Psoas muscle (tissue), 8 donors: ENCODE results near the gene TRIM44. TPM values are rescaled to one million over a fixed set of nuclear protein-coding genes. Genes with fewer than 3 reads are reported as not detected.
"Not testable (repeated sequence)": the region's sequence is repeated elsewhere in the genome, so short reads cannot be mapped to it uniquely, and the experiment has no call there.

Experiments
- ATAC-seq, 4 donors: fragments of 200-7000 bp; cut with Tn5 transposase; one replicate each; pipeline ENCODE4 v1.9.1; 2020; ENCODE audit warnings: moderate library complexity in 3 of 4, mild to moderate bottlenecking in 2 of 4
- DNase-seq, 2 donors: peaks; one replicate each; pipeline ENCODE4 v3.0.0-alpha.2; 2020
- H3K27ac ChIP-seq: fragments of 200-600 bp; one replicate; pipeline ENCODE4 v1.8.0; 2022
- H3K27me3 ChIP-seq, 3 donors: fragments of 200-600 bp in 1 of 3; one replicate each; pipeline versions ENCODE4 v1.6.1 to v1.8.0; 2013 to 2022; ENCODE audit warnings: low read length in 2 of 3, mild to moderate bottlenecking in 2 of 3, moderate library complexity in 1 of 3; ENCODE audit not compliant: insufficient read depth in 3 of 3
- H3K36me3 ChIP-seq, 2 donors: fragments of 200-600 bp in 1 of 2; one replicate each; pipeline versions ENCODE4 v1.6.1 to v1.8.0; 2013 to 2022; ENCODE audit warnings: low read depth in 1 of 2, mild to moderate bottlenecking in 1 of 2, moderate library complexity in 1 of 2; ENCODE audit not compliant: insufficient read depth in 1 of 2
- H3K4me1 ChIP-seq: fragments of 200-600 bp; one replicate; pipeline ENCODE4 v1.8.0; 2022
- H3K4me3 ChIP-seq: fragments of 200-600 bp; one replicate; pipeline ENCODE4 v1.8.0; 2022; ENCODE audit warnings: mild to moderate bottlenecking
- H3K9me3 ChIP-seq: fragments of 200-600 bp; one replicate; pipeline ENCODE4 v1.8.0; 2022
- CTCF ChIP-seq: fragments of 200-600 bp; IDR thresholded peaks from one replicate; pipeline ENCODE4 v1.8.0; 2022; ENCODE audit warnings: antibody characterized with exemption
- WGBS, 3 donors: extraction: QIAGEN DNeasy Blood & Tissue Kit; methylation state at CpG; one replicate each; pipeline versions ENCODE4 v1.1.6 to v1.1.7; 2013; 5-methylcytosine and 5-hydroxymethylcytosine counted together
- intact Hi-C, 2 donors: fragments of 100-400 bp; cut with DNase I; formaldehyde crosslinking; loops; one replicate each; pipeline versions ENCODE4 v1.11.0 to v1.14.2; 2022
- polyA plus RNA-seq, 3 donors: library from polyadenylated mRNA; stranded (reverse); fragments of 200-250 nt; gene quantifications; one replicate each; pipeline ENCODE4 v1.2.3, GENCODE V29; 2013
- total RNA-seq, 4 donors: library from RNA; stranded (reverse); fragmentation: NEBNext Ultra II Directional in 2 of 4; extraction: Animal tissue kit (Norgen Biotek cat#: 25700) in 2 of 4; gene quantifications; one replicate each; pipeline versions ENCODE4 v1.2.1 to v1.2.4, GENCODE V29; 2021 to 2023
- donor health status: healthy with polysubstance abuse.
- donor health status: DM: no; HTN: no; CAD: no; lungs with moderate emphysema.
- donor health status: Bipolar disorder and iron deficiency.
- donor health status: healthy.
- donor health status: DM: yes; HTN: yes; CAD: no.
- donor health status: DM: no; HTN: no; CAD: no.
- donor health status: DM: no; HTN: no; CAD: no.
- donor health status: DM: yes; HTN: yes; CAD: no.

The TRIM44 gene
- total and polyA plus RNA-seq, 7 donors, result 6.8 to 46.8 (median 34.0) TPM

- WGBS, 3 donors, result 18 to 34% (median 26%) methylated on average over 5 of the region's 5 CpGs
- DNase-seq (no peak), ATAC-seq (no peak)
- no peak for TF ChIP-seq CTCF
- peaks cover 4% of the 10 kb centered on the region for H3K9me3 ChIP-seq
- H3K4me3 ChIP-seq, result peak overlapping the region; percentile 82
- peaks cover 10% of the 10 kb centered on the region for H3K4me1 ChIP-seq
- intact Hi-C loops, result no loop called here
- H3K36me3 ChIP-seq, result no peaks in the 10 kb centered on the region
- peak overlapping the region; percentile 98 for H3K27ac ChIP-seq
- H3K27me3 ChIP-seq, result no peaks in the 10 kb centered on the region
These were observed 1.0 kb upstream of the TRIM44 start for GRCh38 chr11:35661534-35661933.

GRCh38 chr11:35662061-35662648 lies 420 bp upstream of the TRIM44 start:
- ATAC-seq (peak; percentile 51 to 74 (median 59)), DNase-seq (no peak)
- WGBS, 3 donors, result 0 to 1% (median 1%) methylated on average over 11 to 12 of the region's 12 CpGs
- Histone ChIP-seq H3K27me3 (no peaks in the 10 kb centered on the region), H3K27ac (peak overlapping the region; percentile 98), H3K36me3 (no peaks in the 10 kb centered on the region), H3K4me3 (peak overlapping the region; percentile 82), H3K9me3 (peaks cover 7% of the 10 kb centered on the region), H3K4me1 (peaks cover 10% of the 10 kb centered on the region)
- intact Hi-C loops, result loop anchor here in 1 of 2 donors (2.0 kb wide), 1 partner anchor 43 kb away; the partner anchor contains the start of gene FJX1
- no peak for TF ChIP-seq CTCF

GRCh38 chr11:35663408-35663702 lies 780 bp downstream of the TRIM44 start:
- Histone ChIP-seq H3K27ac (peak overlapping the region; percentile 98), H3K4me3 (peak overlapping the region; percentile 82), H3K9me3 (peaks cover 9% of the 10 kb centered on the region), H3K27me3 (no peaks in the 10 kb centered on the region), H3K36me3 (no peaks in the 10 kb centered on the region), H3K4me1 (peaks cover 10% of the 10 kb centered on the region)
- ATAC-seq (no peak), DNase-seq (no peak)
- 84 to 88% (median 88%) methylated on average over 10 of the region's 10 CpGs for WGBS, 3 donors
- no peak for TF ChIP-seq CTCF
- intact Hi-C loops, result loop anchor here in 1 of 2 donors (2.0 kb wide), 1 partner anchor 45 kb away; the partner anchor contains the start of gene FJX1

- ATAC-seq (no peak), DNase-seq (no peak)
- TF ChIP-seq CTCF, result no peak
- WGBS, 3 donors, result 97 to 98% (median 97%) methylated on average over 5 of the region's 5 CpGs
- Histone ChIP-seq H3K4me1 (peaks cover 10% of the 10 kb centered on the region), H3K4me3 (peak overlapping the region; percentile 82), H3K27me3 (no peaks in the 10 kb centered on the region), H3K9me3 (peaks cover 10% of the 10 kb centered on the region), H3K36me3 (no peaks in the 10 kb centered on the region), H3K27ac (no peak overlapping the region)
- intact Hi-C loops, result no loop called here
These were observed 2.4 kb downstream of the TRIM44 start for GRCh38 chr11:35664977-35665441.

GRCh38 chr11:35667257-35667656 lies 4.7 kb downstream of the TRIM44 start:
- no peaks in the 10 kb centered on the region for H3K27me3 ChIP-seq
- intact Hi-C loops, result no loop called here
- H3K4me3 ChIP-seq, result no peak overlapping the region
- 100% methylated on average over 1 of the region's 1 CpG for WGBS, 3 donors
- ATAC-seq (no peak), DNase-seq (no peak)
- H3K4me1 ChIP-seq, result peaks cover 22% of the 10 kb centered on the region
- no peaks in the 10 kb centered on the region for H3K36me3 ChIP-seq
- H3K27ac ChIP-seq, result no peak overlapping the region
- no peak for TF ChIP-seq CTCF
- H3K9me3 ChIP-seq, result peaks cover 10% of the 10 kb centered on the region

GRCh38 chr11:35668350-35668749 lies 5.8 kb downstream of the TRIM44 start:
- WGBS, 3 donors, result 97 to 99% (median 99%) methylated on average over 3 of the region's 3 CpGs
- H3K4me3 ChIP-seq, DNase-seq, H3K36me3 ChIP-seq, H3K27ac ChIP-seq, H3K27me3 ChIP-seq, intact Hi-C loops, ATAC-seq: not testable (repeated sequence)
- Histone ChIP-seq H3K4me1 (peaks cover 33% of the 10 kb centered on the region), H3K9me3 (peaks cover 10% of the 10 kb centered on the region)
